ENCODE measurements around the gene EFCAB9.

The EFCAB9 gene

GRCh38 chr5:172235132-172235780 lies 41.3 kb downstream of the EFCAB9 start:
- Histone ChIP-seq H3K9me3 (ENCODE audit: control insufficient read depth in 2 of 2, low read length in 2 of 2) (no peaks in the 10 kb centered on the region), H3K9ac (ENCODE audit: low read depth in 1 of 2, low read length in 2 of 2) (no peak overlapping the region), H3K36me3 (ENCODE audit: control insufficient read depth in 2 of 2, insufficient read depth in 2 of 2, low read length in 2 of 2) (peaks cover 0 to 8% of the 10 kb centered on the region in 2 donors), H3K27me3 (ENCODE audit: control insufficient read depth in 2 of 2, insufficient read depth in 2 of 2, low read length in 2 of 2) (no peaks in the 10 kb centered on the region), H3K27ac (ENCODE audit: low read depth in 2 of 2, low read length in 2 of 2) (peak overlapping the region; percentile 63 to 69), H3K4me1 (ENCODE audit: control insufficient read depth in 2 of 2, insufficient read depth in 2 of 2, low read length in 2 of 2) (peaks cover 22% of the 10 kb centered on the region in 2 donors), H3K4me3 (ENCODE audit: low read length in 2 of 2) (peak overlapping the region; percentile 20 to 48)

GRCh38 chr5:172235827-172236736 lies 42.1 kb downstream of the EFCAB9 start:
- no peak overlapping the region for H3K9ac ChIP-seq (ENCODE audit: low read depth in 1 of 2, low read length in 2 of 2)
- peaks cover 0 to 5% of the 10 kb centered on the region in 2 donors for H3K36me3 ChIP-seq (ENCODE audit: control insufficient read depth in 2 of 2, insufficient read depth in 2 of 2, low read length in 2 of 2)
- H3K4me3 ChIP-seq (ENCODE audit: low read length in 2 of 2) = peak overlapping the region; percentile 13 to 22

GRCh38 chr5:172238334-172238733 lies 44.4 kb downstream of the EFCAB9 start:
- peaks cover 0 to 2% of the 10 kb centered on the region in 2 donors for H3K36me3 ChIP-seq (ENCODE audit: control insufficient read depth in 2 of 2, insufficient read depth in 2 of 2, low read length in 2 of 2)
- H3K4me1 ChIP-seq (ENCODE audit: control insufficient read depth in 2 of 2, insufficient read depth in 2 of 2, low read length in 2 of 2) = peaks cover 22% of the 10 kb centered on the region in 2 donors
- H3K9me3 ChIP-seq (ENCODE audit: control insufficient read depth in 2 of 2, low read length in 2 of 2) = no peaks in the 10 kb centered on the region
- H3K27ac ChIP-seq (ENCODE audit: low read depth in 2 of 2, low read length in 2 of 2) = no peak overlapping the region
- H3K9ac ChIP-seq (ENCODE audit: low read depth in 1 of 2, low read length in 2 of 2) = no peak overlapping the region
- H3K4me3 ChIP-seq (ENCODE audit: low read length in 2 of 2) = no peak overlapping the region
- no peaks in the 10 kb centered on the region for H3K27me3 ChIP-seq (ENCODE audit: control insufficient read depth in 2 of 2, insufficient read depth in 2 of 2, low read length in 2 of 2)

More at GRCh38 chr5:172235827-172236736, 42.1 kb downstream of the EFCAB9 start:
- no peaks in the 10 kb centered on the region for H3K27me3 ChIP-seq (ENCODE audit: control insufficient read depth in 2 of 2, insufficient read depth in 2 of 2, low read length in 2 of 2)
- peak overlapping the region; percentile 63 to 69 for H3K27ac ChIP-seq (ENCODE audit: low read depth in 2 of 2, low read length in 2 of 2)
- peaks cover 22% of the 10 kb centered on the region in 2 donors for H3K4me1 ChIP-seq (ENCODE audit: control insufficient read depth in 2 of 2, insufficient read depth in 2 of 2, low read length in 2 of 2)
- no peaks in the 10 kb centered on the region for H3K9me3 ChIP-seq (ENCODE audit: control insufficient read depth in 2 of 2, low read length in 2 of 2)

- Histone ChIP-seq H3K27me3 (ENCODE audit: control insufficient read depth in 2 of 2, insufficient read depth in 2 of 2, low read length in 2 of 2) (no peaks in the 10 kb centered on the region), H3K4me3 (ENCODE audit: low read length in 2 of 2) (no peak overlapping the region), H3K9ac (ENCODE audit: low read depth in 1 of 2, low read length in 2 of 2) (no peak overlapping the region), H3K4me1 (ENCODE audit: control insufficient read depth in 2 of 2, insufficient read depth in 2 of 2, low read length in 2 of 2) (no peaks in the 10 kb centered on the region), H3K36me3 (ENCODE audit: control insufficient read depth in 2 of 2, insufficient read depth in 2 of 2, low read length in 2 of 2) (peaks cover 0 to 2% of the 10 kb centered on the region in 2 donors), H3K9me3 (ENCODE audit: control insufficient read depth in 2 of 2, low read length in 2 of 2) (no peaks in the 10 kb centered on the region), H3K27ac (ENCODE audit: low read depth in 2 of 2, low read length in 2 of 2) (no peak overlapping the region)
These were observed 49.3 kb downstream of the EFCAB9 start for GRCh38 chr5:172243302-172243701.

GRCh38 chr5:172245046-172245445 lies 51.1 kb downstream of the EFCAB9 start:
- Histone ChIP-seq H3K9ac (ENCODE audit: low read depth in 1 of 2, low read length in 2 of 2) (no peak overlapping the region), H3K27me3 (ENCODE audit: control insufficient read depth in 2 of 2, insufficient read depth in 2 of 2, low read length in 2 of 2) (no peaks in the 10 kb centered on the region), H3K4me3 (ENCODE audit: low read length in 2 of 2) (no peak overlapping the region), H3K9me3 (ENCODE audit: control insufficient read depth in 2 of 2, low read length in 2 of 2) (no peaks in the 10 kb centered on the region), H3K36me3 (ENCODE audit: control insufficient read depth in 2 of 2, insufficient read depth in 2 of 2, low read length in 2 of 2) (peaks cover 0 to 2% of the 10 kb centered on the region in 2 donors), H3K4me1 (ENCODE audit: control insufficient read depth in 2 of 2, insufficient read depth in 2 of 2, low read length in 2 of 2) (no peaks in the 10 kb centered on the region), H3K27ac (ENCODE audit: low read depth in 2 of 2, low read length in 2 of 2) (no peak overlapping the region)

GRCh38 chr5:172245703-172246125 lies 51.7 kb downstream of the EFCAB9 start:
- no peak overlapping the region for H3K4me3 ChIP-seq (ENCODE audit: low read length in 2 of 2)
- H3K27me3 ChIP-seq (ENCODE audit: control insufficient read depth in 2 of 2, insufficient read depth in 2 of 2, low read length in 2 of 2) = no peaks in the 10 kb centered on the region
- H3K27ac ChIP-seq (ENCODE audit: low read depth in 2 of 2, low read length in 2 of 2) = no peak overlapping the region
- H3K4me1 ChIP-seq (ENCODE audit: control insufficient read depth in 2 of 2, insufficient read depth in 2 of 2, low read length in 2 of 2) = no peaks in the 10 kb centered on the region
- H3K9ac ChIP-seq (ENCODE audit: low read depth in 1 of 2, low read length in 2 of 2) = no peak overlapping the region
- peaks cover 0 to 2% of the 10 kb centered on the region in 2 donors for H3K36me3 ChIP-seq (ENCODE audit: control insufficient read depth in 2 of 2, insufficient read depth in 2 of 2, low read length in 2 of 2)
- H3K9me3 ChIP-seq (ENCODE audit: control insufficient read depth in 2 of 2, low read length in 2 of 2) = no peaks in the 10 kb centered on the region

- no peaks in the 10 kb centered on the region for H3K36me3 ChIP-seq (ENCODE audit: control insufficient read depth in 2 of 2, insufficient read depth in 2 of 2, low read length in 2 of 2)
- H3K9me3 ChIP-seq (ENCODE audit: control insufficient read depth in 2 of 2, low read length in 2 of 2) = no peaks in the 10 kb centered on the region
- H3K27ac ChIP-seq (ENCODE audit: low read depth in 2 of 2, low read length in 2 of 2) = no peak overlapping the region
- H3K4me3 ChIP-seq (ENCODE audit: low read length in 2 of 2) = no peak overlapping the region
- H3K9ac ChIP-seq (ENCODE audit: low read depth in 1 of 2, low read length in 2 of 2) = no peak overlapping the region
- no peaks in the 10 kb centered on the region for H3K27me3 ChIP-seq (ENCODE audit: control insufficient read depth in 2 of 2, insufficient read depth in 2 of 2, low read length in 2 of 2)
- no peaks in the 10 kb centered on the region for H3K4me1 ChIP-seq (ENCODE audit: control insufficient read depth in 2 of 2, insufficient read depth in 2 of 2, low read length in 2 of 2)
These were observed 54.7 kb downstream of the EFCAB9 start for GRCh38 chr5:172248637-172249036.

- Histone ChIP-seq H3K27me3 (ENCODE audit: control insufficient read depth in 2 of 2, insufficient read depth in 2 of 2, low read length in 2 of 2) (no peaks in the 10 kb centered on the region), H3K27ac (ENCODE audit: low read depth in 2 of 2, low read length in 2 of 2) (no peak overlapping the region), H3K9me3 (ENCODE audit: control insufficient read depth in 2 of 2, low read length in 2 of 2) (no peaks in the 10 kb centered on the region), H3K9ac (ENCODE audit: low read depth in 1 of 2, low read length in 2 of 2) (no peak overlapping the region), H3K4me3 (ENCODE audit: low read length in 2 of 2) (no peak overlapping the region), H3K36me3 (ENCODE audit: control insufficient read depth in 2 of 2, insufficient read depth in 2 of 2, low read length in 2 of 2) (peaks cover 0 to 6% of the 10 kb centered on the region in 2 donors), H3K4me1 (ENCODE audit: control insufficient read depth in 2 of 2, insufficient read depth in 2 of 2, low read length in 2 of 2) (no peaks in the 10 kb centered on the region)
These were observed 57.4 kb downstream of the EFCAB9 start for GRCh38 chr5:172251419-172251818.

- no peaks in the 10 kb centered on the region for H3K9me3 ChIP-seq (ENCODE audit: control insufficient read depth in 2 of 2, low read length in 2 of 2)
- no peak overlapping the region for H3K27ac ChIP-seq (ENCODE audit: low read depth in 2 of 2, low read length in 2 of 2)
- peaks cover 0 to 6% of the 10 kb centered on the region in 2 donors for H3K36me3 ChIP-seq (ENCODE audit: control insufficient read depth in 2 of 2, insufficient read depth in 2 of 2, low read length in 2 of 2)
- H3K27me3 ChIP-seq (ENCODE audit: control insufficient read depth in 2 of 2, insufficient read depth in 2 of 2, low read length in 2 of 2) = no peaks in the 10 kb centered on the region
- H3K9ac ChIP-seq (ENCODE audit: low read depth in 1 of 2, low read length in 2 of 2) = no peak overlapping the region
- no peaks in the 10 kb centered on the region for H3K4me1 ChIP-seq (ENCODE audit: control insufficient read depth in 2 of 2, insufficient read depth in 2 of 2, low read length in 2 of 2)
- H3K4me3 ChIP-seq (ENCODE audit: low read length in 2 of 2) = no peak overlapping the region
These were observed 58.5 kb downstream of the EFCAB9 start for GRCh38 chr5:172252501-172252900.

All from mucosa of rectum (tissue), 2 donors.